LNCAP (cell line): ENCODE data around the gene SCARB1.

Experiments used
- TF ChIP-seq, protein P1 (sequence below): fragments of 450-650 bp; IDR thresholded peaks from 2 replicates; pipeline ENCODE4 v1.5.1; 2017; ENCODE audit warnings: mild to moderate bottlenecking

The SCARB1 gene

DNA sequence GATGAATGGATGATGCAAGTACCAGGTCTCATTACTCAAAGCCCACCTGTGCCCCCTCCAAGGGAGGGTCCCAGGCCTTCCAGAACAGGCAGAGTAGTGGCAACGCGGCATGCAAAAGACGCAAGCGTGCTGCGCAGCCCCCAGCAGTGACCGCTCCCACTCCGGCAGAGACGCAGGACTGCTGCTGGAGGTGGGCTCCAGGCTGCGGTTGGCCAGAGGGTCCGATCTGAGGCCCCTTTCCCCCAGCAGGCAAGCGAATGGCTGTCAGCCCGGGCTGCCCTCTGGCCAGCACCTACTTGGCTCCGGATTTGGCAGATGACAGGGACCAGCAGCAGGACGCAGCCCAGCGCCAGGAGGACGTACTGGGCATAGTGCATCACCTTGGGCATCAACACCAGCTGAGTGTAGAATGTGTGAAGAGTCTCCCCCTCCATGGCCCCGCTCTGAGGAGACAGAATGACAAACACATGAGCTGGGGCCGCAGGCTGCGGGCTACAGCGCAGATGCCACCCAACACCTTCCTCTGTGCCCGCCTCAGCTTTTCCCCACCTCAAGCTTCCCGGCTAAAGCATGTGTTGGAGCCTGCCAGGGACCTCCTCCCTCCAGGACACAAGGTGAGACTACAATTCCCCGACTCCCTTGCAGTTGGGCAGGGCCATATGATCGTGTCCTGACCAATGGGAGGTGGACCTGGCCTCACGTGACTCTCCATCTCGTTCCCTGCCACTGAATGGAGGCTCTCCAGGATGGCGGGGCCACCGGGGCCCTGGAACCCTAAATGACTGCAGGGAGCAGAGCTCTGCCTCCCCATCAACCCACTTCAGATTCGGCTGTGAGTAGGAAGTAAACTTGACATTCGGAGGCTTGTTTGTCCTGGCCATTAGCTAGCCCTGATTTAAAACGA is 77.4 kb downstream of the SCARB1 start:
- TF ChIP-seq, protein P1, sequence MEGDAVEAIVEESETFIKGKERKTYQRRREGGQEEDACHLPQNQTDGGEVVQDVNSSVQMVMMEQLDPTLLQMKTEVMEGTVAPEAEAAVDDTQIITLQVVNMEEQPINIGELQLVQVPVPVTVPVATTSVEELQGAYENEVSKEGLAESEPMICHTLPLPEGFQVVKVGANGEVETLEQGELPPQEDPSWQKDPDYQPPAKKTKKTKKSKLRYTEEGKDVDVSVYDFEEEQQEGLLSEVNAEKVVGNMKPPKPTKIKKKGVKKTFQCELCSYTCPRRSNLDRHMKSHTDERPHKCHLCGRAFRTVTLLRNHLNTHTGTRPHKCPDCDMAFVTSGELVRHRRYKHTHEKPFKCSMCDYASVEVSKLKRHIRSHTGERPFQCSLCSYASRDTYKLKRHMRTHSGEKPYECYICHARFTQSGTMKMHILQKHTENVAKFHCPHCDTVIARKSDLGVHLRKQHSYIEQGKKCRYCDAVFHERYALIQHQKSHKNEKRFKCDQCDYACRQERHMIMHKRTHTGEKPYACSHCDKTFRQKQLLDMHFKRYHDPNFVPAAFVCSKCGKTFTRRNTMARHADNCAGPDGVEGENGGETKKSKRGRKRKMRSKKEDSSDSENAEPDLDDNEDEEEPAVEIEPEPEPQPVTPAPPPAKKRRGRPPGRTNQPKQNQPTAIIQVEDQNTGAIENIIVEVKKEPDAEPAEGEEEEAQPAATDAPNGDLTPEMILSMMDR: no peak

DNA sequence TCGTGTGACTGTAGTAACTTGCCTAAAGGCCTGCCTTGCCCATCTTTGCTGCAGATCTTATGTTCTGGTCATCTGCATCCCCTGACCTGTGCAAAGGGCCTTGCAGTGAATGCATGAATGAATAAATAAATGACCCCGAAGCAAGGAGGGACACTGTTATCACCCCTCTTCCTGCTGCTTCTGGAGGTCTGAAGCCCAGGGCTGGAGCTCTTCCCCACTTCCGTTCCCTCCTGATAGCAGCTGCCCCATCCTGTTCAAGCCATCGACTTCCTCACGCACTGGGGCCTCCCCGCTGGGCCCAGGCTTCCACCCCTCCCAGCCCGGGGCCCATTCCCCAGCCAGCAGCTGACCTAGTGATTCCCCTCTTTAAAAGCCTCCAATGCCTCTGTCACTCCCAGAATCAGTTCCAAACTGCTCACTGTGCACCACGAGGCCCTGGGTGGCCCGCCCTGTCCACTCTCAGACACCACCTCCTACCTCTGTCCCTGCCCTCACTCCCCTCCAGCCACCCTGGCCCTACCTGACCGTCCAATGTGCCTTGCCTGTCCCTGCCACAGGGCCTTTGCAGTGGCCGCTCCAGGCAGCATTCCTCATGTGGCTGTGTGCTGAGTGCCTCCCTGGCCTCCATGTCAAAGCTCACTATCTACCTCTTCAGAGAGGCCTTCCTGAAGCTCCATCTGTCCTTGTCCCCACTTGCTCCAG is 78.6 kb downstream of the SCARB1 start:
- TF ChIP-seq, protein P1: no peak

DNA sequence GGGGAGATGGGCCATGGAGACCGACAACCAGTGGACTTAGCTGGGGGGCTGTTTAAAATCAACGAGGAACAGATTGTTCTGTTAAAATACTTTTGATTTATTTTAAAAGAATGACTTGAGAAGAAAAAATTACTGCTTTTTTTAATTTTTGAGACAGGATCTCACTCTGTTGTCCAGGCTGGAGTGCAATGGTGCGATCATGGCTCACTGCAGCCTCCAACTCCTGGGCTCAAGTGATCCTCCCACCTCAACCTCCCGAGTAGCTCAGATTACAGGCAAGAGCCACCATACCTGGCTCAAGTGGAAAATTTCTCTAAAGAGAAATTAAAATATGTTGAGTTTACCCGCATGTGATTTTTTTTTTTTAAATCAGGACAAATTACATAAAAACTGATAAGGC is 80.6 kb downstream of the SCARB1 start:
- TF ChIP-seq, protein P1: no peak

DNA sequence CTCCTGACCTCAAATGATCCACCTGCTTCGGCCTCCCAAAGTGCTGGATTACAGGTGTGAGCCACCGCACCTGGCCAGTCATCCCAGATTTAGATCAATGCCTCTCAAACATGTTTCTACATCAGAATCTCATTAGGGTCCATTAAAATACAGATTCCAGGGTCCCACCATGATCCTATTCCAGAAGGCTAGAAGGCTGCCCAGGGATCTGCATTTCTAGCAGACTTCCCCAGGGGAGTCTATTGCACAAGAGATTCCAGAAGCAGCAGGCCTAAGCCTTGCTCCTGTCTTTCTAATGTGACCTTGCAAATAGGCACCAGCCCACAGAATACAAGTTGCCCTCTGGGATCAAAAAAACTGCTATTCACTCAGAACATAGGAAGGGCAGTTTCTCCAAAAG is 81.5 kb downstream of the SCARB1 start:
- TF ChIP-seq, protein P1: no peak

DNA sequence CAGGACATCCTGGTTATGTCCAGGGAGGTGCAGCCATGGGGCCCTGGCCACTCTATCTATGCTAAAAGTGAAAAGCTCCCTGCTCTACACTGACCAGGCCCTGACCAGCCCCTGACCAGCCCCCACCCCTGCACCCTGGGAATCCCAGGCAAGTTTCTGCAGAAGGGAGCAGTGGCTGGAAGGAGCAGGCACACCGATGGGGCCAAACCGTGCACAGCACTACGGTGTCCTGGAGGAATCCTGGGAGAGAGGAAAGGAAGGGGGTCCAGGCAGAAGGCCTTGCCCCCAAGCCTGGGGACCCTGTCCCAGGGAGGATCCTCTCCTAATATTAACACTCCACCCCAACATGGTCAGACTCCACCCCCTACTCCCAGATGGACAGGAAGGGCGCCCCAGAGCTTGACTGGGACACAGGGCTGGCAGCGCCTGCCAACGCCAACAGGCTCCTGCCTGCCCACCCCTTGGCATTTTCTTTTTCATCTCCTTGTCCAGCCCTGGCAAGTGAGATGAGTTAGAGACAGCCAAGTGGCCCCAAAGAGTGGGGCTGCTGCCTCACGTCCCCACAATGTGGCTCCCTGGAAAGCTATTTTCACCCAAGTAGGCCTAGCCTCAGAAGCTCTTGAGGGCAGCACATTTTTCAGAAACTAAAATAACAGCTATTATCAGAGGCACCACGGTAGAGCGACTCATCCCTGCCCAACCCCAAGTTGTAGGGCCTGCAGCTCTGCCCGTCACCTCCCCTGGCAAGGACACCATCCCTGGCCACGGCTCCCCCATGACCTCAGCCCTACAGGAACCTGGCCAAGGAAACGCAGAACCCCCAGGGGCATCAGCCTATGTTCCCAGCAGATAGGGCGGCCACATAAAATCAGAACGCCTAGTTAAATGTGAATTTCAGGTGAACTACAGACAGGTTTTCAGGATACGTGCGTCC is 82.6 kb downstream of the SCARB1 start:
- TF ChIP-seq, protein P1: no peak

DNA sequence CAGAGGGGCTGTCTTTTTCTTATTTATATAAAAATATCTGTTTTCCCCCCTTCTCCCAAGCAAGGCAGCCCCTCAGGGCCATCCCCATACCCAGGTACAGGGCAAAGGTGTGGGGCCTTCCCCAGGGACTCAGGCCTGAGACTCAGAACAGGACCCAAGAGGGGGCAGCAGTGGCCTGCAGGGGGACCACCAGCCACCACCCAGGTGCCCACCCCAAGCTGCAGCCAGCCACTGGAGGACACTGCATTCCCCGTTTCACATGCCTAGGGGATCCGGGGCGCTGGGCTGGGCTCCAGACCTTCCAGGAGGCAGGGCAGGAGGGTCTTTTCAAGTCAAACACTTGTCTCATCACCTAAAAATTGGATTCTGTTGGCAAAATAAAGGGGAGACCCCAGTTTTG is 83.3 kb downstream of the SCARB1 start:
- TF ChIP-seq, protein P1: no peak
